ENCODE measurements around the gene BRICD5.
"Not testable (repeated sequence)": the region's sequence is repeated elsewhere in the genome, so short reads cannot be mapped to it uniquely, and the experiment has no call there.

Gene BRICD5

DNA sequence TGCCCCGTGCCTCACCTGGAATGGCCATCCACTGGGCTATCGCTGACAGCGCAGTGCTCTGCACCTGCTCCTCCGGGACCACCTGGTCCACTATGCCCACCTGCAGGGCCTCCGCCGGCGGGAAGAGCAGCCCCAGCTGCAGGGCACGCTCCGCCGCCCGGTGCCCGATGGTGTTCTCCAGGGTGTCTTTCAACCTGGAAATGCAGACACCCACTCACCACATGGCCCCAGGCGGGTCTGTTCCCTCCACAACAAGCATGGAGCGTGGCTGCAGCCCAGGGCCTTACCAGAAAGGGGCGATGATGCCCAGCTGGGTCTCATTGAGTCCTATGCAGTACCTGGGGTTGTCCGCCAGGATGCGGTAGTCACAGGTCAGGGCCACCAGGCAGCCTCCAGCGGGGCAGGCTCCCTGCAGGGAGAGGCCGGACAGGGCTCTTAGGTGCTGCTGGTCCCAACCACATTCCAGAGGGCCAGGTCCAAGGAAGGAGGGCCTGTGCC lies 32.4 kb upstream of the BRICD5 start:
- H3K4me3 ChIP-seq (ENCODE audit: low read depth, low read length), result no peak overlapping the region
- TF ChIP-seq, protein P1, sequence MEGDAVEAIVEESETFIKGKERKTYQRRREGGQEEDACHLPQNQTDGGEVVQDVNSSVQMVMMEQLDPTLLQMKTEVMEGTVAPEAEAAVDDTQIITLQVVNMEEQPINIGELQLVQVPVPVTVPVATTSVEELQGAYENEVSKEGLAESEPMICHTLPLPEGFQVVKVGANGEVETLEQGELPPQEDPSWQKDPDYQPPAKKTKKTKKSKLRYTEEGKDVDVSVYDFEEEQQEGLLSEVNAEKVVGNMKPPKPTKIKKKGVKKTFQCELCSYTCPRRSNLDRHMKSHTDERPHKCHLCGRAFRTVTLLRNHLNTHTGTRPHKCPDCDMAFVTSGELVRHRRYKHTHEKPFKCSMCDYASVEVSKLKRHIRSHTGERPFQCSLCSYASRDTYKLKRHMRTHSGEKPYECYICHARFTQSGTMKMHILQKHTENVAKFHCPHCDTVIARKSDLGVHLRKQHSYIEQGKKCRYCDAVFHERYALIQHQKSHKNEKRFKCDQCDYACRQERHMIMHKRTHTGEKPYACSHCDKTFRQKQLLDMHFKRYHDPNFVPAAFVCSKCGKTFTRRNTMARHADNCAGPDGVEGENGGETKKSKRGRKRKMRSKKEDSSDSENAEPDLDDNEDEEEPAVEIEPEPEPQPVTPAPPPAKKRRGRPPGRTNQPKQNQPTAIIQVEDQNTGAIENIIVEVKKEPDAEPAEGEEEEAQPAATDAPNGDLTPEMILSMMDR (IDR thresholded peaks at IDR 0.05; ENCODE audit: low read depth, low read length), result no peak

- TF ChIP-seq, protein P1 (IDR thresholded peaks at IDR 0.05; ENCODE audit: low read depth, low read length), result no peak
- H3K4me3 ChIP-seq (ENCODE audit: low read depth, low read length), result no peak overlapping the region
Observed at GRCh38 chr16:2242598-2242997, 31.9 kb upstream of the BRICD5 start.

DNA sequence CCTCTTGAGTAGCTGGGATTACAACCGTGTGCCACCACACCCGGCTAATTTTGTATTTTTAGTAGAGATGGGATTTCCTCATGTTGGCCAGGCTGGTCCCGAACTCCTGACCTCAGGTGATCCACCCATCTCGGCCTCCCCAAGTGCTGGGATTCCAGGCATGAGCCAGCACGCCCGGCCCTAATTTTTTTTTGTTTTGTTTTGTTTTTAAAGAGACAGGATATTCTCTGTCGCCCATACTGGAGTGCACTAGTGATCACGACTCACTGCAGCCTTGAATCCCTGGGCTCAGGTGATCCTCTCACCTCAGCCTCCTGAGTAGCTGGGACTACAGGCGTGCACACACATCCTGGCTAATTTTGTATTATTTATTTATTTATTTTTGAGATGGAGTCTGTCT lies 29.7 kb upstream of the BRICD5 start:
- not testable (repeated sequence) for H3K4me3 ChIP-seq (ENCODE audit: low read depth, low read length)

- no peak overlapping the region for H3K4me3 ChIP-seq (ENCODE audit: low read depth, low read length)
- TF ChIP-seq, protein P1 (IDR thresholded peaks at IDR 0.05; ENCODE audit: low read depth, low read length), result no peak
Observed at GRCh38 chr16:2238838-2239675, 28.4 kb upstream of the BRICD5 start.

DNA sequence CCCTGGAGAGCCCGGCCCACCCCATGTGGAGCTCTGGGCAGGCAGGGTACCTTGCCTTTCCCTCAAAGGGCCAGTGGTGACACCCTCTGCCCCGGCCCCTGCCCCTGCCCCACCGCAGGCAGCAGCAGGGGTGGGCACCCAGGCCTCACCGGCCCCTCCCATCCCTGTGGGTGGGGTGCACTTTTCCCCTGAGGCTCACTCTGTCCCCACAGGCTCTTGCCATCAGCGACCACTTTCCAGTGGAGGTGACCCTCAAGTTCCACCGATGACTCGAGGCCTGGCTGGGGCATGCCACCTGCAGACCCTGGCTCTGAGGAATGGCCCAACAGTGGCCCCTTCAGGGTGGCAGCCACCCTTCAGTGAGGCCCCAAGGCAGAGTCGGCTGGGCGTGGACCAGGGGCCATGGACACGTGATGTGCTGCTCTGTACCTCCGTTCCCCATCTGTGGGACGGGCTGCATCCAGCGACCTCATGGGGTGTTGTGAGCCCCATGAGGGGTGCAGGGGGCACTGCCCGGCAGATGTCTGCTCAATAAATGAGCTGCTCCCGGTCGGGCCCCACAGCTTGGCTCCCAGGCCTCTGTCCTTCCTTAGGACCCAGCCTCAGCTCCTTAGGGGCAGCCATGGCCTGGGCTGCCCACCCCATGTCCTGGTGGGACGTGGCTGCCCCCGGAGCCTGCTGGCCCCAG lies 27.6 kb upstream of the BRICD5 start:
- H3K4me3 ChIP-seq (ENCODE audit: low read depth, low read length), result no peak overlapping the region
- TF ChIP-seq, protein P1 (IDR thresholded peaks at IDR 0.05; ENCODE audit: low read depth, low read length), result no peak

DNA sequence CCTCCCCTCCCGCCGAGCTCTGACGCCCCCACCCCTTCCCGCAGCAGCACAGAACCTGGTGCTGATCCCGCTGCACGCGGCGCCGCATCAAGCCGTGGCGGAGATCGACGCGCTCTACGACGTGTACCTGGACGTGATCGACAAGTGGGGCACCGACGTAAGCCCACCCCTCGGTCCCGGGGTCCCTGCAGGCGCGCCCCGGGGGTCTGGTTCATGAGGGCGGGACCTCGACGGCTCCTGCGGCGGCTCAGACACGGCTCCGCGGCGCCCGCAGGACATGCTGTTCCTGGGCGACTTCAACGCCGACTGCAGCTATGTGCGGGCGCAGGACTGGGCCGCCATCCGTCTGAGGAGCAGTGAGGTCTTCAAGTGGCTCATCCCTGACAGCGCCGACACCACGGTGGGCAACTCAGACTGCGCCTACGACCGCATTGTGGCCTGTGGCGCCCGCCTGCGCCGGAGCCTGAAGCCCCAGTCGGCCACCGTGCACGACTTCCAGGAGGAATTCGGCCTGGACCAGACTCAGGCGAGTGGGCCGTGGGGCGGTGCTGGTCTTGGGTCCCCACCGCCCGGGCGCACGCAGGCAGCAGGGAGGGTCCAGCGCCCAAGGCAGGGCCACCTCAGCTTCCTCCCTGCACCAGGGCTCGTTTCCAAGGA lies 27.0 kb upstream of the BRICD5 start:
- TF ChIP-seq, protein P1 (IDR thresholded peaks at IDR 0.05; ENCODE audit: low read depth, low read length), result no peak
- H3K4me3 ChIP-seq (ENCODE audit: low read depth, low read length), result no peak overlapping the region

- TF ChIP-seq, protein P1 (IDR thresholded peaks at IDR 0.05; ENCODE audit: low read depth, low read length), result no peak
- no peak overlapping the region for H3K4me3 ChIP-seq (ENCODE audit: low read depth, low read length)
Observed at GRCh38 chr16:2237102-2237482, 26.4 kb upstream of the BRICD5 start.

Measured in WI38 (cell line).